ENCODE measurements around the gene NFKB2.

Gene NFKB2

DNA sequence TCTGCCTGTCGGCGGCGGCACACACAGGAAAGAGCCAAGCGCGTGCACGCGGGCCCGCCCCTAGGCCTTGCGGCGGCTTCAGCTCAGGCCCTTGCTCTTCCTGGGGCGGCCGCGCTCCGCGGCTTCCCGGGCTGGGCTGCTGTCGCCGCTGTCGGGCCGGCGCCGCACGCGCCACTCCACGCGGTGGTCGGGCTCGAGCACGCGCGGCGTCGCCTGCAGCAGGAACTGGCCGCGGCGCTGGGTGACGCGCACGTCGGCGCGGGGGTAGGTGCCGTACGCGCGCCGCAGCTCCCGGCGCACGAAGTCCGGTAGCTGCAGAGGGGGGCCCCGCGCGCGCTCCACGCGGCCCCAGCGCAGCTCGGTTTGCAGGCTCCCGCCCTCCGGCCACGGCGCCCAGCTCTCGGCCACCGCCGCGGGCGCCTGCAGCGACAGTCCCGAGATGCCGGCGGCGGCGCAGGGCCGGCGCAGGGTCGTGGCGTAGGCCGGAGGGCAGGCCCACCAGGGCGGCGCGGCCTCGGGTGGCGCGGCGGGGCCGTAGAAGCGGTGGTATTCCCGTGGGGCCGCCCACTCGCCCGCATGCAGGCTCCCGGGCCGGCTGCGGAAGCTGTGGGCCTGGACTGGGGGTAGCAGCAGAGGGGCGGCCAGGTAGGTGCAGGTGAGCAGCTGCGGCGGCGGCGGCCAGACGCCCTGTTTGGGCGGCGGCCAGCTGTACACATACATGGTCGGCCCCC lies 55.0 kb downstream of the NFKB2 start:
- Histone ChIP-seq H3K18ac (ENCODE audit: low read length) (peak overlapping the region; percentile 87), H2AK5ac (ENCODE audit: low read length) (no peak overlapping the region), H4K5ac (ENCODE audit: low read length) (no peak overlapping the region), H2BK120ac (ENCODE audit: low read depth, low read length) (no peak overlapping the region), H3K9ac (ENCODE audit: low read length) (peak overlapping the region; percentile 88), H3K27ac (ENCODE audit: low read depth, low read length) (peak overlapping the region; percentile 16), H3K27me3 (ENCODE audit: insufficient read depth, low read length, poor library complexity) (no peaks in the 10 kb centered on the region), H3K4ac (ENCODE audit: low read depth, low read length) (peak overlapping the region; percentile 85), H4K8ac (ENCODE audit: low read depth, low read length) (peak overlapping the region; percentile 68), H2BK15ac (replicated peaks; ENCODE audit: low read depth) (no peak overlapping the region), H3K4me1 (ENCODE audit: control insufficient read depth, low read depth, low read length) (peaks cover 9% of the 10 kb centered on the region), H3K79me2 (ENCODE audit: control insufficient read depth, insufficient read depth, low read length) (peaks cover 8% of the 10 kb centered on the region), H3K23ac (ENCODE audit: low read length) (peak overlapping the region; percentile 89), H3K4me2 (ENCODE audit: low read length) (peak overlapping the region; percentile 91), H3K4me3 (ENCODE audit: low read length) (peak overlapping the region; percentile 57), H3K56ac (ENCODE audit: low read length) (peak overlapping the region; percentile 93), H3K79me1 (ENCODE audit: low read length) (peaks cover 10% of the 10 kb centered on the region), H3K36me3 (ENCODE audit: control insufficient read depth, insufficient read depth, low read length) (peaks cover 3% of the 10 kb centered on the region), H2BK5ac (ENCODE audit: low read length) (peak overlapping the region; percentile 73)
- peak; percentile 87 for DNase-seq
- no CpG with 5 or more reads among the region's 104 CpGs for WGBS (ENCODE audit: extremely low coverage, insufficient coverage, low lambda C conversion rate)

DNA sequence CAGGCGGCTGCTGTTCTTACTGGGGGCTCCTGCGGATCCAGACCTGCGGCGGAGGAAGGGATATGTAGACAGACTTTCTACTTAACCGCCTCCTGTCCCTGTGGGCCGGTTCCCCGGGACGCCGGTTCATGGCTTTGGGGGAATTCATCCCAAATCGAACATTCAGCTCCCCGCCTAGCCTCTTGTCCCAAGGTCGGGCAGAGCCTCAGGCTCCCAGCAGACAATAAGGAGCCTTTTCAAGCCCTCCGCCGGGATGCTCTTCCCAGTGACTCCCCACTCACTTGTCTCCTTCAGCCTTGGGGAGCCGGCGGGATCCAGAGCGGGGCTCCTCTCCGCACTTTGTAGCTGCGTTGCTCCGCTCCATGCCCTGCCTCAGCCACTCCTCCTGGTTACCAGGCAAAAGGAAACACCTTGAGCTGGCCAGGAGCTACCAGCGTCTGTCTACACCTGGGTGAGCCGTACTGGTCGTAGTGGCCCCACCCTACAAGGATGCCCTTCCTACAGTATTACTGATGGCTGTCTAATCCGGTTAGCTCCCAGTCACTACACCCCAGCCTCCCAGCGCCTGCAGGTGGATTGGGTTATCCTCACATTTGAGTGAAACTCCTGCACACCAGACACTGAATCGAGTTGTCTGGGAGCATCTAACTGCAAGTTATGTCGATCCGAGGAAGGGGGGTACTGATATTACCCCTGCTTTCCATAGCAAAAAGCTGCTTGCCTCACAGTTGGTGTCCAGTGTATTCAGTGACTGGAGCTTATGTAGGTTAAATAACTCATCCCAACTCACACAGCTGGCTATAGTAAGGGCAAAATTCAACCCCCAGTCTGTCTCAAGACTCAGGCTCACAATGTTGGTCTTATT lies 55.8 kb downstream of the NFKB2 start, which contains the start of gene C10orf95:
Gene C10orf95, minus strand, starts transcription at position 439 of the 865 bp plus-strand sequence. CDS start 450 bp downstream, outside the sequence.
- peak within 1 kb of the TSS; percentile 88 for H3K9ac ChIP-seq (ENCODE audit: low read length)
- no peak within 1 kb of the TSS for H2AK5ac ChIP-seq (ENCODE audit: low read length)
- H3K23ac ChIP-seq (ENCODE audit: low read length), result peak within 1 kb of the TSS; percentile 89
- peak within 1 kb of the TSS; percentile 68 for H4K8ac ChIP-seq (ENCODE audit: low read depth, low read length)
- peak within 1 kb of the TSS; percentile 87 for H3K18ac ChIP-seq (ENCODE audit: low read length)
- H3K27me3 ChIP-seq (ENCODE audit: insufficient read depth, low read length, poor library complexity), result no peaks in the 10 kb centered on the region
- peaks cover 10% of the 10 kb centered on the region for H3K79me1 ChIP-seq (ENCODE audit: low read length)
- peak within 1 kb of the TSS; percentile 42 for H3K27ac ChIP-seq (ENCODE audit: low read depth, low read length)
- peak within 1 kb of the TSS; percentile 57 for H3K4me3 ChIP-seq (ENCODE audit: low read length)
- no peak within 1 kb of the TSS for H2BK15ac ChIP-seq (replicated peaks; ENCODE audit: low read depth)
- peak within 1 kb of the TSS; percentile 85 for H3K4ac ChIP-seq (ENCODE audit: low read depth, low read length)
- H3K4me1 ChIP-seq (ENCODE audit: control insufficient read depth, low read depth, low read length), result peaks cover 9% of the 10 kb centered on the region
- H3K79me2 ChIP-seq (ENCODE audit: control insufficient read depth, insufficient read depth, low read length), result peaks cover 8% of the 10 kb centered on the region
- H2BK5ac ChIP-seq (ENCODE audit: low read length), result no peak within 1 kb of the TSS
- H3K56ac ChIP-seq (ENCODE audit: low read length), result peak within 1 kb of the TSS; percentile 93
- no CpG with 5 or more reads among the region's 28 CpGs for WGBS (ENCODE audit: extremely low coverage, insufficient coverage, low lambda C conversion rate)
- peak; percentile 41 for DNase-seq
- H4K5ac ChIP-seq (ENCODE audit: low read length), result no peak within 1 kb of the TSS
- peak within 1 kb of the TSS; percentile 91 for H3K4me2 ChIP-seq (ENCODE audit: low read length)
- no peak within 1 kb of the TSS for H2BK120ac ChIP-seq (ENCODE audit: low read depth, low read length)
- H3K36me3 ChIP-seq (ENCODE audit: control insufficient read depth, insufficient read depth, low read length), result peaks cover 6% of the 10 kb centered on the region

Small RNAs within 50 kb of the gene (small RNA-seq; reads per million reads assigned to genes)
- 384 reads per million, percentile 98 among the genes with 10 or more reads in this experiment for gene MIR146B (ENCODE audit: insufficient read depth)
